OCI-M1 (cell line): ENCODE measurements around the gene SGIP1.
A peak's percentile ranks its signal among the peaks of the same experiment; 100 is the strongest.

ENCODE experiments used
- DNase-seq: peaks from one replicate; lab custom pipeline; 2025; lab: John Stamatoyannopoulos, UW

The SGIP1 gene

DNA sequence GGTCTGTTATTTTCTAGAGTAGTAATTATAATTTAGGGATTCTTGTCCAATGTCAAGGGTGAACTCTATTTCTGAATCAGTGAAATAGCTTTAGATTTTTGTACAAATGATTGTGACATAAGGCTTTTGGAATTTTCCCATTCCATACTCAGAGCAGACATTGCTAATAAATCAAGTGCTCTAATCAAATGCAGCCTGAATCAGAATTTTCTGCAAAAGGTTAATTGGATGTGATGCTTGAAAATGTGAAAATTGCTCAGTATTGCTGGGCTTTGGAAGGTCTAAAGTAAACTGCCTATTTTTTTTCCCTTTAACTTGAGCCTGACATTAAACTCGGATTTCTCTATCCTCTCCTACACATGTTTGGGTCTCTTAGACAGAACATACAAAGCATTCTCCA, 23.2 kb downstream of the SGIP1 start:
- no peak for DNase-seq

DNA sequence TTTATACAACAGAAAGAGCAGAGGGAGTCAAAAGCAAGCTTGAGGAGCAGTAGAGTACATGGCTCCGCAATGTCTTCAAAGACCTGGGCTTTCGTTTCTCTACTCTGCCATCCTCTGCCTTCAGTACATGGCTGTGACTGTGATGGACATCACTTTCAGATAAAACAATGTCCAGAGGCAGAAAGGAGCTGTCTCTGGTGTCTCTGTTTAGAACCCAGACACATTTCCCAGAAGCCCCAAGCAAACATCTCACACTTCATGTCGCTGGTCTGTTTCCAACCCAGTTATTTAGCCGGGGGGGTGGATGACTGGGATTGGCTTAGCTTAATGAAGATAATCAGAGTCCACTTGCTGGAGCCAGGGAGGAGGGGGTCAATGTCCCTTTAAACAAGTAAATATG, 25.6 kb downstream of the SGIP1 start:
- DNase-seq: no peak

DNA sequence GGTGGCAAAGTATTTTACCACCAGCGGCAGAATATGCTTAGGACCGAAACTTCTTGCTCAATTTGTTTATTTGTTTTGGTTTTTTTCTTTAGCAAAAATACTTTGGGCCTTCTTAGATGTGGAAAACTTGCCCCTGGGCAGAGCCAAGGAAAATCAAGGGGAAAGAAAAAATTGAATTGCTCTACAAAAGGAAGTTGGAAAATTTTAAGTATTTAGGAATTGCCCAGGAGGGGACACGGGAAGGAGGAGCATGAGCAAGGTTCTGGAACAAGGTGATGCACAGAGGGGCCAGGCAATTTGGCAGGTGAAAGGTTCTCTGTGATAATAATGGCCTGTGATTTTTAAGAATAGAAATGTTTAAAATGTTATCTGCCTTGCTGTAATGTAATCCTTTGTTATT, 28.6 kb downstream of the SGIP1 start:
- no peak for DNase-seq

DNA sequence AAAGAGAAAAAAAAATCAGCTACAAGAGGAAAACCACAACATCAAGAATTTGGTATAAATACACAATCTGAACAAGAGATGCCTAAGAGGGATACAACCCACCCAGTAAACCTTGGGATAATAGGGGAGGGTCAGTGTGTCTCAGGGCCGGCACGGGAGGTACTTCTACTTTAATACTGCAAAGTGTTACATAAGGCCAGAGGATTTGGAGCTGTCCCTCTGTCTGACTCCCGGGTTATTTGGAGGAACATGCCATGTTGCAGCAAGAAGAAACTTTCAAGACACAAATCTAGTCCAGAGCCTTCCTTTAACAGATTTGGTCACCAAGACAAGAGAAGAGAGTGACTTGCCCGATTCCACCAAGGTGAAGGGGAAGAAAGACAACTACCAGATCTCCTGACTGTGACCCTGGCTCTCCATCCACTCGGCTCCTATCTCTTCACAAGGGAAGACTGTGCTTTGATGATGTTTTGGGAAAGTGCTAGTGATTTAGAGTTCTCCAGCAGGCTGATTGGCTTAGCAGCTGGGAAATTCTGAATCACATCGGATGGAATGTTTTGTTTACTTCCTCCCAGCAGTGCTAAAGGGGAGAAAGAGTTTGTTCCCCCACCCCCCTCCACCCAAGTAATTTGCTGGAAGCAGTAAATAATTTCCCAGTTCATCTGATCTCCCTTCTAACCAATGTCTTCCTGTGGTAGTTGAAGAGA, 29.3 kb downstream of the SGIP1 start:
- no peak for DNase-seq

DNA sequence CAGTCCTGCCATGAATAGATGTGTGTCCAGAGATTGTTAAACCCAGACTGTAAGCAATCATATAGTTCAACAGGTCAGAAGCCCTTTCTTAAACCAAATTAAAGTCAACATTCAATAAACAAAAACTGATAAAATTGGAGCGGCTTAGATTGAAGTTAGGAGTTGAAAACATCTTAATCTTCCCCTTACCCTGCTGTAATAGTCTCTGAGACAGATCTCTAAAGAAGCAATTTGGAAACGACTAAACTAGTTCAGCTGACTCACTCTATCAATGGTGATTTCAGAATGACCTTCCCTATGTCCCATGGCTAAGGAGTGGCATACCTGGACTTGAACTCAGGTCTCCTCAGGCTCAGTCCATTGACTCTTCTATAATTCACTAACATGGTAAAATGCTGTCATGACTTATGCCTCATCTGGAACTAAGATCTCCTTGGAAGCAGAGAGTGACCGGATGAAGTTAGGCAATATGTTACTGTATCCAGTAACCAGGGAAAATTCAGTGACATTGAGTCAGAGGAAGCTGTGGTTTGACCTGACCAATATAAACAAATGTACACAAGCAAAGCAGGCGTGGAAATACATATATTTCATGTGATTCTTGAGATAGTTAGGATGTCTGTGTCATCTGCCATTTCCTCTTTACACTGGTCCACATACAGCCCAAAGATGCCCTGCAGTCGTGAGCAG, 30.1 kb downstream of the SGIP1 start:
- DNase-seq: peak; percentile 39

DNA sequence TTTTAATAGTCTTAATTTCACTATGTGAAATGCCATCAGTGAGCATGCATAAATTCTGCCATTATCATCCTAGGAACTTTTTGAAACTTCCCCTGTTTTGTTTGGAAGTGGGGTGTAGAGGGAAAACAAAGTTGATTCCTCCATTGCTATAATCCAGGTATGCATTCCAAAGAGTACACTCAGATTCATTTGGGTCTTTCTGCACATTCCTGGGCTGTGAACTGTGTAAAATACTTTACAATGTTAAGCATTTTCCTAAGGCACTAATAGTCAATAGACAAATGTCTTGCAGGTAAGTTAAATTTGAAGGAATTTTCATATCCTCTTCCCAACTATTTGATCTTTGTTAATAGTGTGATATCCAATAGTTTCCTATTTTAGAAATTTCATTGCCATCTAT, 36.2 kb downstream of the SGIP1 start:
- DNase-seq: no peak

DNA sequence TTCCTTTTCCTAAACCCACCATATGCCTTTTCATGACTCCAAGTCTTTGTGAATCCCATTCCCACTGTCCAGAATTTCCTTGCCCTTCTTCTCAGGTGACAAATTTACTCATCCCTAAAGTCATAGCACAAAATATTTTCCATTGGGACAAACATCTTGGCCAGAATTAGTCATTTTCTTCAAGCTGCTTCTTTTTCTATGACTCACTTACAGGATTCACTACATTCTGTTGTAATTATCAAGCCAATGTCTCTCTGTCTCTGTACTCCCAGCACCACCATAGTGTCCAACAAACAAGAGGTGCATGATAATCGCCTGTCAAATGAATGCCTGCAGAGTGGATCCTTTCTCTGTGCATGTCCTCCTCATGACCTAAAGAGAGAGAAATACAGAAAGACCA, 37.8 kb downstream of the SGIP1 start:
- DNase-seq: no peak

DNA sequence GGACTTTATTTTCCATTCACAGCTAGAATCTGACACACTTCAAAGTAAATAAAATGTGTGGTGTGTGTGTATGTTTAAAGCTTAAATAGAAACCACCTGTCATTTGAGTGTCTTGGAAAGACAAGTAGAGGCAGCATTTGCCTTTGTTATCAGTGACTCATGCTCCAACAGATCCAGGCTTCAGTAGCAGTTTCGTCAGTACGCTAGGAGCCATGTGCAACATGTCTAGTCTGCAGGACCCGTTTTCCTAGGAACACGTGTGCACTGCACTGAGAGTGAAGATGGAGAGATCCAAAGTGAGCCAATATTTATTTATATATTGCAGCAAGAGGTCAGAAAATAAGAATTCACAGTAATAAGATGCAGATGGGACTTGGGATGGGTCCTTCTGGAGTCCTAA, 41.8 kb downstream of the SGIP1 start:
- DNase-seq: peak; percentile 38

DNA sequence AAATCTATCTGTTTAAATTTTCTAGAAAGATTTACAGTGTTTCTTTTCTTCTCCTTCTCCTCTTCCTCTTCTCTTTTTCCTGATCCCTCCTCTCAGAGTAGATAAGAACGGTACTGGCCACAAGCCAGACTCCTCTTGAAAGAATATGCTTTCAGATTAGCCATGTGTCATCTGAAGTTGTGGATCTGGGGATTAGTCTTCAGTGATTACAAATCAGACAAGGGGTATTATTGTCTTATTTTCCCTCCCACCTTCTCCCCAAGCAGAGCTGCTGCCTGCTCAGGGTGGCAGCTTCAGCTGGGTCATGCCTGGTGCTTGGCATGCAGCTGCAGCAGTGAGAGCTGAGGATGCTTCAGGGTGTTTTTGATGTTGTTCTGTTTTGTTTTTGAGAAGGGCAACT, 42.7 kb downstream of the SGIP1 start:
- DNase-seq: peak; percentile 78

DNA sequence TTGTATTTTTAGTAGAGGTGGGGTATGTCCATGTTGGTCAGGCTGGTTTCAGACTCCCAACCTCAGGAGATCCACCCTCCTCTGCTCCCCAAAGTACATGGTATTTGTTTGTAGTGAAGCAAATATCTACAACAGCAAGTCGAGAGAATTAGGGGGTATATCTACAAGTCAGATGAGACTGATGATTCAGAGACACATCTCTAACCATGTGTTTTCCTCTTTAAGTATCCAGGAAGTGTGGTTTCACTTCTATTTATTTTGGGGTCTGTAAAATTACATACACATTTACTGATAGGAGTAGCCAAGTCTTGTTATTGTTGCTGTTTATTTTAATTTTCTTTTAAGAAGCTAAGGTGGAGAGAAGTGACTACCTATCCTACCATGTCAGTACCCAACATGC, 44.9 kb downstream of the SGIP1 start:
- DNase-seq: no peak

DNA sequence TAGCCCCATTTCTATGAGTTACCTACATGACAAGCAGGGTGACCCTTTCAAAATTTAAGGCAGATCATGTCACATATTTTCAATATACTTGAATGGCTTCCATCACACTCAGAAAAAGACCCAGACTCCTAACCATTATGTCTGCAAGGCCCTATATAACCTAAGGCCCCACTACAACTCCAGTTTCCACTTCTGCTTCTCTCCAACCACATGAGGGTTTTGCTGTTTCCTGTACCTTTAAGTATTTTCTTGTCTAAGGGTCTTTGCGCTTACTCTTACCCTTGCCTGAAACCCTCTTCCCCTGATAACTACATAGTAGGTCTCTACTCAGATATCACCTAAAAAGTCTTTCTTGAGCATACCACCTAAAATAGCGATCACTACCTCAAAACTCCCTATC, 46.1 kb downstream of the SGIP1 start:
- no peak for DNase-seq

DNA sequence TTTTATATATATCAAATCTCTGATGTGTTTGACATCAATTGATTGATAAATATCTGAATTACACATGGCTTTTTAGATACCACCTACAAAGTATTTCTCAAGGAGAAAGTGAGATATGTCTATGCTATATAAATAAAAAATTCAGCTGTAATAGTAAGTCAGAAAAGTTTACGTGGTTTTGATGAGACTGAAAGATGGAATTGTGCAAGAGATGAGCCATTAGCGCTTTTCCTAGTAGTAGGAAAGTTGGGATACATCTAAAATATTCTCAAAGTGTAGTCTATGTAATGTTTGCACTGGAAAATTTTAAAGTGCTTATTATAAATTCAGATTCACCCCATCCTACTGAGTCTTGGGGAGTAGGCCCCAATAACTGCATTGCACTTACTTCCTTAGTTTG, 49.1 kb downstream of the SGIP1 start:
- no peak for DNase-seq

DNA sequence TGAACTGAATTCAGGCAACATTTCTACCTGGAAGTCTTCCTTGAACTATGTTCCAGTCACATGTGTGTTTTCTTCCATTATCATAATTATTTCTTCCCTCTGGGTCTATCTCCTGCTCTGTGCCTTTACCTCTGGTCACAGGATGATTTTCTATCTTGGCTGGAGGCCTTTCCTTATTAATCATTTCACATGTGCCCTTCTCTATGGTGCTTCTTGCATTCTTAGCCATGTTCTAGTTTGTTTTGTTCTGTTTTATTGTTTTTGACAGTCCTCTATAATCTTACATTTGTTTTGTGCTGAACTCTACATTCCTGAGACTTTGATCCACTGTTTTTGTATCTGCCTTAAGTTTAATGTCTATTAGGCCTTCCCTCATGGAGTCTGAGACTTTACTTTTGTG, 51.0 kb downstream of the SGIP1 start:
- no peak for DNase-seq

DNA sequence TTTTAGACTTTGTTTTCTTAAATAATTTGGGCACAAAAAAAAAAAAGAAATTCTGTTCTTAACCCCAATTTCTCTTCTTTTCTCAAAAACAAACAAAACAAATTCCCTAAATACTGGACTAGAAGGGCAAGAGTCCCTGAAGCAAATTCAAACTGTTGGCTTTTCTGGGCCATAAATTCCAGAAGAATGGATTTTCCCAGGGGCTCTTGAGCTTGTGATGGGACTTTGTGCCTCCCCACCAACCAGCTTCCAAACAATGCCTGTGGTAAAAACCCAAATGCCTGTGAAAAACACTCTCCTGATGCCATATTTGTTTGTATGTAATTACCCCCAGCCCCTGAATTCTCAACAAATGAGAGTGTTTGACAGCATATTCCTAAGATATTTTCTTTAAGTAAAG, 55.4 kb downstream of the SGIP1 start:
- no peak for DNase-seq

DNA sequence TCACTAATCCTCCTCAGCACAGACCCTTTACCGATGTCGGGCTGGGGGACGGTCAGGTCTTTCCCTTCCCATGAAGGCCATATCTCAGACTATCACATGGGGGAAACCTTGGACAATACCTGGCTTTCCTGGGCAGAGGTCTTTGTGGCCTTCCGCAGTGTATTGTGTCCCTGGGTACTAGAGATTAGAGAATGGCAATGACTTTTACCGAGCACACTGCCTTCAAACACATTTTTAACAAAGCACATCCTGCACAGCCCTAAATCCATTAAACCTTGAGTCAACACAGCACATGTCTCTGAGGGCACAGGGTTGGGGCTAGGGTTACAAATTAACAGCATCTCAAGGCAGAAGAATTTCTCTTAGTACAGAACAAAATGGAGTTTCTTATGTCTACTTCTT, 58.2 kb downstream of the SGIP1 start:
- DNase-seq: peak; percentile 31

DNA sequence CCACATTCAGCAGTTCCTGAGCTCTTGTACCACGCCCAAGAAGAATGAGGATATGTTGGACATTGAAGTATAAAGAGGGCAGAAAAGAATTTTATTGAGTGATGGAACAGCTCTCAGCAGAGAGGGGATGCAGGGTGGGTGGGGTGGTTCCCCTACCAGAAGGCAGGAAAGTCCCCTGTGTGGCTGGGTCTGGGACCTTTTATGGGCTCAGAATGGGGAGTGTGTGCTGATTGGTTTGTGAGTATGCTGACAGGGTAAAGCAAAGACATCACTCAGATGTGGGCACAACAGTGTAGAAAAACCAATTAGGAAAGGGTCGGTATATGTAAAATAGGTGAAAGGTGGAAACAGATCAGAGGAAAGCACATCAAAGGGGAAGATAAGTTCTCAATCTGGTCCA, 62.2 kb downstream of the SGIP1 start:
- DNase-seq: no peak

DNA sequence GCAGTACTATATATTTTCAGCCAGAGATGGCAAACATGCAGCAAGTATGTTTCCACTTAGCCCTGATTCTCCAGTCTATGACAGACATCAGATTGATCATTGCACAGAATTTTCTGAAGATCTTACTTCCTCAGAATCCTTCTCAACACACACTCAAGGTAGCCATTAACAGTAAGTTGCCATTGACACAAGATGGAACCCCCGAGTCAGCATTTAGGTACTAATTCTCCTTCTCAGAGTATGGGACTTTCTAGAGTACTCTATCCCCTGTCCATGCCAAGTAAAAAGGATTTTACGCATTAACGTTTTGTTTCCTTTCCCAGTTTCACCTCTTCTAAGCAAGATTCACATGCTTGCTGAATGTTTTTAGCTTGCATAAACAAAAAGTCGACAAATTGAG, 63.5 kb downstream of the SGIP1 start:
- no peak for DNase-seq

DNA sequence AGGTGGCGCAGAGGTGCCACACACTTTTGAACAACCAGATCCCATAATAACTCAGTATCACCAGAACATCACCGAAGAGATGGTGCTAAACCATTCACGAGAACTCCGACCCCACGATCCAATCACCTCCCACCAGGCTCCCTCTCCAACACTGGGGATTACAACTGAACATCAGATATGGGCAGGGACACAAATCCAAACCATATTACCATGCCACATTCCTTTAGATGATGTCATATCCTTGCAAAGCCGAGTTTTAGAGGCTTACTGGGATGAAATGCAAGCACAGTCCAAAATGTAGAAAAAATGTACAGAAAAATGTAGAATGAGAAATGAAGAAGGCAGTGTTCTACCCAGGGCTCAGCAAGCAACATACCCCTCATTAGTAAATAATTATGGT, 64.7 kb downstream of the SGIP1 start:
- no peak for DNase-seq

DNA sequence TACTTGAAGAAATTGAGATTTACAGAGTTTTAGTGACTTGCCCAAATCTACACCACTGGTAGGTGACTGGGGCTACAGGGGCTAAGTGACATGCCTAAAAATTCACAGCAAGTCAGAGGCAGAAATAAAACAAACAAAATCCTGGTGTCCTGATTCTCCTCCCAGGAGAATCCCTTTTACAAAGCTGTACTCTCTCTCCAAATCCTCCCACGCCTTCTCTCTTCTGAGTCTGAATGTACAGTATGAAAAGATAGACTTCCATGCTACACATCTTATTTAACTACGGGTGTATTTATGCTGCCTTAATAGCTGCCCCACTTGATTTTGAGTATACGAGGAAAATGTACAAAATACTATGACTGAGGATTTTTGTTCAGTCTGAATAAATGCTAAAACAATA, 65.4 kb downstream of the SGIP1 start:
- DNase-seq: no peak

DNA sequence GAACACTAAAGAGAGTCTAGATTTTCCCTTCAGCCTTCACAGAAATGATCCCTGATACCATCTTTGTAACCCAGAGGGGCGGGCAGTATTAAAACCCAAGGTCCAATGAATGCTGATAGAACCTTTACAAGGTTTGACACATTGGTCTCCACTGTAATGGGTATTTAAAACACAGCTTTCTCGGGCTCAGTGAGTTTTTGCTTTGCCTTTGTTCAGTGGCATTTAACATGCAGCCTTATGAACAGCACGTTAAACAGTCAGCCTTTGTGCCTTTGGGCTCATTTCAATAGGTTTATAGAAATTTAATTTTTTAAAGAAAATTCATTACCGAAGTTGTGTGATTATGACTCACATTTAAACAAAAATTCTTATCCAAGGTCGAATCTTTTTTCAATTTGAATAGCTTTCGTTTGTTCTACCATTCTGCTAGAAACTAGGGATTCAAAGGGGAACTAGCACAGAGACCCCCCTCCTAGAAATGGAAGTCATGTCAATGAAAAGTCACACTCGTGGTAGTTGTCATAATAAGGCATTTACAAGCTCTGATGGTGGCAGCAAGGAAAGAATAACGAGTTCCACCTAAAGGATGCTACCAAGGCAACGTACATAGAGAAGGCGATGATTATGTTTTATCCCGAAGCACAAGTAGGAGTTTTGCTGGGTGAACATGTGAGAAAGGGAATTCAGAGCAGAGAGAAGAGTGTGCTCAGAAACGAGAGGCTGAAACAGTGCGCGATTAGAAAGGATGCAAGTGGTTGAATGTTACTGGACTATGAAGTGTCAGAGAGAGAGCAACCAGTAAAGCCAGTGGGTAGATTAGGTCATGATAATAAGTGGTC, 66.2 kb downstream of the SGIP1 start:
- DNase-seq: no peak

DNA sequence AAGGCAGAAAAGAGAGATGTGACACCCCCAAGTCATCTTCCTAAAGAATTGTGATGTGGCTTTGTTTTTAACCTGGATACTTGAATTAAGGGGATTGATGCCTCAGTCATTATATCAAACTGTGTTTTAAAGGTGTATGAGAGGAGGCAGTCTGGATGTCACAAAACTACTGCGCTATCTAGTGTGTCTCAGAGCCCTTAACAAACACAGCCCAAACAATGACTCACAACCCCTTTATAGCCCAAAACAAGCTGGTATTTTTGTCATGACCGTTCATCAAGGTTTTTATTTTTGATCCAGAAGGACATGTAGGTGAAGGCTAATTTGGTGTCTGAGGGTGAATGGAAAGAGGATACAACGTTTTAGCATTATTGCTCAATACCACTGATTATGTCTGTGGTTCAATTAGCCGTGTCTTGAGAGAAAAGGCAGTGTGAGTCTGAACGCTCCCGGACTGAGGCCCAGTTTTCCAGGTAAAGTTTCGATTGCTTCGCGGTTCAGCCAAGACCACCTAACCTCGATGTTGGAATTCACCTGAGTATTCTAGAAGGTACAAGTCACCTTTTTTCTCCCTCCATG, 71.6 kb downstream of the SGIP1 start:
- DNase-seq: no peak

DNA sequence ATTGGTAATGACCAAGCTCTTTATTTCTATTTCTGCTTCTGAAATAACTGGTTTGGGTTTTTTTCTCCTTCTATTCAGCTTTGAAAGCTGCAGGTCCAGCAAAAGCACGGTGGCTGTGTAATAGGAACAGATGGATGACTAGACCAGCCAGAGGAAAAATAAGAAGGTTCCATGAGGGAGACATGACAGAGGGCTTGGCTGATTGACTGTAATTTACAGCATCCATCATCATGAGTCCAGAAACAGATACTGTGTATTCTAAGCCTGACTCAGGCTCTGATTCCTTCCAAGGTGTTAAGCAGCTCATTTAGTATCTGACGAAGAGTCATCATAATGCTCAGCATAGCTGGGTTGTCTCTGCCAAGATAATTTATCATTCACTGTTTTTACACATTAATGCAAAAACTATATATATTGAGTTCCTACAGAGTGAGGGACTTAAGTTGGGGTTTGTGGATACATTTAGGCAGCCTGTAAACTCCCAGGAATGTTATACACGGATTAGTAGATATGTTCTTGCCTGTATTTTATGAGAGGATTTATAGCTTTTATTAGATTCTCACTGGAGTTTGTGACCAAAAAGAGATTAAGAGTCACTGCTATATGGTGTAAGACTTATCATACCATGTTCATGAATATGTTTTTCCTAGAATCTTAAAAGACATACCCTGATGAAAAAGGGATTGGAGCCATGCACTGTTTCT, 72.6 kb downstream of the SGIP1 start:
- no peak for DNase-seq
